Liver (tissue), 9 donors: ENCODE data around the gene DNAH10. TPM values are rescaled to one million over a fixed set of nuclear protein-coding genes. Genes with fewer than 3 reads are reported as not detected.

Source experiments
- DNase-seq: peaks from one replicate; pipeline ENCODE4 v3.0.0-alpha.2; 2017; ENCODE audit warnings: low spot score
- H3K27ac ChIP-seq, 2 donors: one replicate each; pipeline ENCODE4 v1.7.0; 2013; ENCODE audit warnings: inconsistent platforms in 2 of 2, low read length in 2 of 2, control low read depth in 1 of 2, low read depth in 1 of 2, mild to moderate bottlenecking in 1 of 2
- H3K27me3 ChIP-seq, 4 donors: one replicate each; pipeline versions ENCODE4 v1.6.1 to v1.7.0; 2013; ENCODE audit warnings: low read length in 3 of 4, inconsistent platforms in 1 of 4, mild to moderate bottlenecking in 1 of 4, moderate library complexity in 1 of 4; ENCODE audit not compliant: control insufficient read depth in 4 of 4, insufficient read depth in 4 of 4
- H3K36me3 ChIP-seq, 4 donors: one replicate each; pipeline versions ENCODE4 v1.6.1 to v1.7.0; 2013; ENCODE audit warnings: low read length in 3 of 4, mild to moderate bottlenecking in 3 of 4, low read depth in 1 of 4, moderate library complexity in 1 of 4; ENCODE audit not compliant: control insufficient read depth in 4 of 4, insufficient read depth in 3 of 4
- H3K4me1 ChIP-seq, 4 donors: one replicate each; pipeline versions ENCODE4 v1.6.1 to v1.7.0; 2013; ENCODE audit warnings: low read length in 3 of 4, mild to moderate bottlenecking in 3 of 4, moderate library complexity in 1 of 4; ENCODE audit not compliant: control insufficient read depth in 4 of 4, insufficient read depth in 4 of 4
- H3K4me3 ChIP-seq, 3 donors: one replicate each; pipeline versions ENCODE4 v1.6.1 to v1.7.0; 2013; ENCODE audit warnings: low read length in 3 of 3, control low read depth in 1 of 3, low read depth in 1 of 3, mild to moderate bottlenecking in 1 of 3
- H3K9ac ChIP-seq, 2 donors: one replicate each; pipeline ENCODE4 v1.7.0; 2013; ENCODE audit warnings: low read length in 2 of 2, mild to moderate bottlenecking in 2 of 2, moderate library complexity in 2 of 2, control low read depth in 1 of 2, low read depth in 1 of 2
- H3K9me3 ChIP-seq, 4 donors: one replicate each; pipeline versions ENCODE4 v1.6.1 to v1.7.0; 2013; ENCODE audit warnings: low read length in 3 of 4; ENCODE audit not compliant: control insufficient read depth in 4 of 4
- ATF3 ChIP-seq: IDR thresholded peaks from 2 replicates; pipeline ENCODE4 v1.6.1; 2016; ENCODE audit warnings: antibody characterized with exemption
- EGR1 ChIP-seq, 2 donors: IDR thresholded peaks; 2 replicates each; pipeline ENCODE4 v1.6.1; 2016 to 2018; ENCODE audit warnings: antibody characterized with exemption in 2 of 2, low read depth in 2 of 2
- FOXA1 ChIP-seq: IDR thresholded peaks from 2 replicates; pipeline ENCODE4 v1.6.1; 2016; ENCODE audit warnings: antibody characterized with exemption
- FOXA2 ChIP-seq: IDR thresholded peaks from 2 replicates; pipeline ENCODE4 v1.6.1; 2016; ENCODE audit warnings: antibody characterized with exemption
- GABPA ChIP-seq, 2 donors: IDR thresholded peaks in 1 of 2; conservative IDR thresholded peaks in 1 of 2; 2 replicates each; pipeline ENCODE4 v1.6.1; 2016; ENCODE audit warnings: antibody characterized with exemption in 2 of 2, mild to moderate bottlenecking in 1 of 2, moderate library complexity in 1 of 2
- HNF4A ChIP-seq, 2 donors: conservative IDR thresholded peaks; 2 replicates each; pipeline ENCODE4 v1.6.1; 2016; ENCODE audit warnings: antibody characterized with exemption in 2 of 2, mild to moderate bottlenecking in 2 of 2
- HNF4G ChIP-seq: IDR thresholded peaks from 2 replicates; pipeline ENCODE4 v1.6.1; 2016; ENCODE audit warnings: antibody characterized with exemption
- JUND ChIP-seq, 2 donors: IDR thresholded peaks; 2 replicates each; pipeline ENCODE4 v1.6.1; 2016; ENCODE audit warnings: antibody characterized with exemption in 2 of 2
- MAX ChIP-seq: IDR thresholded peaks from 2 replicates; pipeline ENCODE4 v1.6.1; 2016; ENCODE audit warnings: antibody characterized with exemption
- NR2F2 ChIP-seq: IDR thresholded peaks from 2 replicates; pipeline ENCODE4 v1.6.1; 2016; ENCODE audit warnings: antibody characterized with exemption
- REST ChIP-seq: IDR thresholded peaks from 2 replicates; pipeline ENCODE4 v1.6.1; 2016; ENCODE audit warnings: antibody characterized with exemption, mild to moderate bottlenecking
- RXRA ChIP-seq, 2 donors: IDR thresholded peaks; 2 replicates each; pipeline ENCODE4 v1.6.1; 2017 to 2018; ENCODE audit warnings: antibody characterized with exemption in 2 of 2, mild to moderate bottlenecking in 1 of 2
- SP1 ChIP-seq: IDR thresholded peaks from 2 replicates; pipeline ENCODE4 v1.6.1; 2018; ENCODE audit warnings: antibody characterized with exemption, mild to moderate bottlenecking
- TAF1 ChIP-seq: conservative IDR thresholded peaks from 2 replicates; pipeline ENCODE4 v1.6.1; 2016; ENCODE audit warnings: antibody characterized with exemption, mild to moderate bottlenecking
- ZBTB33 ChIP-seq: IDR thresholded peaks from 2 replicates; pipeline ENCODE4 v1.6.1; 2016; ENCODE audit warnings: antibody characterized with exemption
- WGBS: extraction: QIAGEN DNeasy Blood & Tissue Kit; methylation state at CpG from one replicate; pipeline ENCODE4 v1.1.7; 2013; 5-methylcytosine and 5-hydroxymethylcytosine counted together
- polyA plus RNA-seq, 2 donors: library from polyadenylated mRNA; stranded (reverse) in 1 of 2; unstranded in 1 of 2; fragments of 200-250 nt in 1 of 2; fragments of >200 nt in 1 of 2; fragmentation: Nextera tagmentation in 1 of 2; extraction: Ambion mirVana in 1 of 2; gene quantifications; one replicate each; pipeline versions ENCODE4 v1.2.1 to v1.2.3, GENCODE V29; 2013 to 2015
- total RNA-seq, 2 donors: library from RNA; depleted of rRNA; stranded (reverse); fragments of >200 nt; gene quantifications; one replicate each; pipeline ENCODE4 v1.2.3, GENCODE V29; 2014
- donor health status: healthy.
- donor health status: healthy.
- donor health status: healthy.
- donor health status: healthy.
- donor health status: healthy.

The DNAH10 gene
- total and polyA plus RNA-seq, 4 donors = 0.05 to 0.47 (median 0.07) TPM

- Histone ChIP-seq H3K36me3 (peaks cover 0 to 15% (median 4%) of the 10 kb centered on the region in 4 donors), H3K9me3 (no peaks in the 10 kb centered on the region), H3K4me3 (no peak overlapping the region), H3K27me3 (no peaks in the 10 kb centered on the region), H3K9ac (no peak overlapping the region), H3K27ac (no peak overlapping the region), H3K4me1 (peaks cover 0 to 1% (median 0%) of the 10 kb centered on the region in 4 donors)
- no peak for DNase-seq
- no peak for TF ChIP-seq TAF1
- no peak for TF ChIP-seq FOXA2
- no peak for TF ChIP-seq FOXA1
- TF ChIP-seq GABPA (IDR thresholded peaks at IDR 0.05 in 1 of 2, conservative IDR thresholded peaks at IDR 0.05 in 1 of 2) = no peak
- no peak for TF ChIP-seq HNF4A (conservative IDR thresholded peaks at IDR 0.05)
- TF ChIP-seq EGR1 (IDR thresholded peaks at IDR 0.05; ENCODE audit: low read depth in 2 of 2) = no peak
- TF ChIP-seq MAX = no peak
- no peak for TF ChIP-seq ZBTB33
- no peak for TF ChIP-seq ATF3
- no peak for TF ChIP-seq NR2F2
- TF ChIP-seq SP1 = no peak
- TF ChIP-seq REST = no peak
- no peak for TF ChIP-seq JUND (IDR thresholded peaks at IDR 0.05)
- no peak for TF ChIP-seq HNF4G
- 93% methylated on average over 7 of the region's 7 CpGs for WGBS
Measured at GRCh38 chr12:123935956-123936355, 173.9 kb downstream of the DNAH10 start.

- Histone ChIP-seq H3K27ac (no peak overlapping the region), H3K27me3 (no peaks in the 10 kb centered on the region), H3K9me3 (no peaks in the 10 kb centered on the region), H3K4me1 (peaks cover 0 to 1% (median 0%) of the 10 kb centered on the region in 4 donors), H3K9ac (no peak overlapping the region), H3K4me3 (no peak overlapping the region), H3K36me3 (peaks cover under 1 to 17% (median 4%) of the 10 kb centered on the region in 4 donors)
- no peak for DNase-seq
- TF ChIP-seq TAF1 (no peak), HNF4G (no peak), EGR1 (IDR thresholded peaks at IDR 0.05; ENCODE audit: low read depth in 2 of 2) (no peak), RXRA (IDR thresholded peaks at IDR 0.05) (no peak), FOXA1 (no peak), JUND (IDR thresholded peaks at IDR 0.05) (no peak), HNF4A (conservative IDR thresholded peaks at IDR 0.05) (no peak), FOXA2 (no peak), NR2F2 (no peak), GABPA (IDR thresholded peaks at IDR 0.05 in 1 of 2, conservative IDR thresholded peaks at IDR 0.05 in 1 of 2) (no peak)
- 98% methylated on average over 18 of the region's 18 CpGs for WGBS
Measured at GRCh38 chr12:123936471-123936870, 174.4 kb downstream of the DNAH10 start.
